ENCODE measurements around the gene SHISAL2A.

- TF ChIP-seq POLR2A (IDR thresholded peaks at IDR 0.05) (no peak), EP300 (IDR thresholded peaks at IDR 0.05) (no peak)
- TF ChIP-seq, protein P1, sequence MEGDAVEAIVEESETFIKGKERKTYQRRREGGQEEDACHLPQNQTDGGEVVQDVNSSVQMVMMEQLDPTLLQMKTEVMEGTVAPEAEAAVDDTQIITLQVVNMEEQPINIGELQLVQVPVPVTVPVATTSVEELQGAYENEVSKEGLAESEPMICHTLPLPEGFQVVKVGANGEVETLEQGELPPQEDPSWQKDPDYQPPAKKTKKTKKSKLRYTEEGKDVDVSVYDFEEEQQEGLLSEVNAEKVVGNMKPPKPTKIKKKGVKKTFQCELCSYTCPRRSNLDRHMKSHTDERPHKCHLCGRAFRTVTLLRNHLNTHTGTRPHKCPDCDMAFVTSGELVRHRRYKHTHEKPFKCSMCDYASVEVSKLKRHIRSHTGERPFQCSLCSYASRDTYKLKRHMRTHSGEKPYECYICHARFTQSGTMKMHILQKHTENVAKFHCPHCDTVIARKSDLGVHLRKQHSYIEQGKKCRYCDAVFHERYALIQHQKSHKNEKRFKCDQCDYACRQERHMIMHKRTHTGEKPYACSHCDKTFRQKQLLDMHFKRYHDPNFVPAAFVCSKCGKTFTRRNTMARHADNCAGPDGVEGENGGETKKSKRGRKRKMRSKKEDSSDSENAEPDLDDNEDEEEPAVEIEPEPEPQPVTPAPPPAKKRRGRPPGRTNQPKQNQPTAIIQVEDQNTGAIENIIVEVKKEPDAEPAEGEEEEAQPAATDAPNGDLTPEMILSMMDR (IDR thresholded peaks at IDR 0.05) = no peak
Observed at GRCh38 chr1:52679498-52679897, 46.5 kb downstream of the SHISAL2A start.
